Mesendoderm (in vitro differentiated cells): ENCODE measurements around the gene RETN.

ENCODE experiments used
- DNase-seq: peaks from one replicate; pipeline ENCODE4 v3.0.0; 2013
- H2AK5ac ChIP-seq: 2 replicates; pipeline ENCODE4 v1.6.1; 2013; ENCODE audit warnings: low read length, inconsistent platforms
- H2BK120ac ChIP-seq: 2 replicates; pipeline ENCODE4 v1.6.1; 2013; ENCODE audit warnings: low read depth, mild to moderate bottlenecking, low read length, moderate library complexity, mixed read lengths
- H2BK15ac ChIP-seq: replicated peaks from 2 replicates; pipeline ENCODE4 v1.6.1; 2013; ENCODE audit warnings: low read depth, mild to moderate bottlenecking, moderate library complexity
- H2BK5ac ChIP-seq: 2 replicates; pipeline ENCODE4 v1.6.1; 2013; ENCODE audit warnings: low read length, inconsistent platforms
- H3K18ac ChIP-seq: 2 replicates; pipeline ENCODE4 v1.6.1; 2013; ENCODE audit warnings: mild to moderate bottlenecking, low read length, mixed read lengths
- H3K23ac ChIP-seq: one replicate; pipeline ENCODE4 v1.6.1; 2013; ENCODE audit warnings: low read length
- H3K27ac ChIP-seq: 2 replicates; pipeline ENCODE4 v1.5.1; 2013; ENCODE audit warnings: low read depth, mild to moderate bottlenecking, inconsistent platforms, low read length, moderate library complexity
- H3K27me3 ChIP-seq: 2 replicates; pipeline ENCODE4 v1.6.1; 2013; ENCODE audit warnings: low read length, control low read depth, mild to moderate bottlenecking, inconsistent platforms; ENCODE audit not compliant: insufficient read depth, poor library complexity
- H3K36me3 ChIP-seq: 2 replicates; pipeline ENCODE4 v1.6.1; 2013; ENCODE audit warnings: low read length, inconsistent platforms; ENCODE audit not compliant: control insufficient read depth, insufficient read depth
- H3K4ac ChIP-seq: one replicate; pipeline ENCODE4 v1.6.1; 2013; ENCODE audit warnings: low read depth, mild to moderate bottlenecking, low read length, moderate library complexity
- H3K4me1 ChIP-seq: 2 replicates; pipeline ENCODE4 v1.6.1; 2013; ENCODE audit warnings: low read depth, low read length, inconsistent platforms; ENCODE audit not compliant: control insufficient read depth
- H3K4me2 ChIP-seq: 2 replicates; pipeline ENCODE4 v1.6.1; 2013; ENCODE audit warnings: low read length
- H3K4me3 ChIP-seq: 2 replicates; pipeline ENCODE4 v1.5.1; 2013; ENCODE audit warnings: mild to moderate bottlenecking, low read length
- H3K56ac ChIP-seq: one replicate; pipeline ENCODE4 v1.6.1; 2013; ENCODE audit warnings: low read length
- H3K79me1 ChIP-seq: 2 replicates; pipeline ENCODE4 v1.6.1; 2013; ENCODE audit warnings: low read length, inconsistent platforms
- H3K79me2 ChIP-seq: 2 replicates; pipeline ENCODE4 v1.6.1; 2013; ENCODE audit warnings: mild to moderate bottlenecking, low read length; ENCODE audit not compliant: control insufficient read depth, insufficient read depth
- H3K9ac ChIP-seq: 2 replicates; pipeline ENCODE4 v1.6.1; 2013; ENCODE audit warnings: low read length, inconsistent platforms
- H4K5ac ChIP-seq: one replicate; pipeline ENCODE4 v1.6.1; 2013; ENCODE audit warnings: low read length
- H4K8ac ChIP-seq: one replicate; pipeline ENCODE4 v1.6.1; 2013; ENCODE audit warnings: low read depth, mild to moderate bottlenecking, control low read depth, low read length, moderate library complexity
- WGBS: extraction: QIAGEN DNeasy Blood & Tissue Kit; methylation state at CpG from one replicate; pipeline ENCODE4 v1.1.7; 2013; ENCODE audit warnings: low lambda C conversion rate, missing lambda C conversion rate; ENCODE audit not compliant: insufficient coverage; ENCODE audit errors: extremely low coverage; 5-methylcytosine and 5-hydroxymethylcytosine counted together

RETN gene

DNA sequence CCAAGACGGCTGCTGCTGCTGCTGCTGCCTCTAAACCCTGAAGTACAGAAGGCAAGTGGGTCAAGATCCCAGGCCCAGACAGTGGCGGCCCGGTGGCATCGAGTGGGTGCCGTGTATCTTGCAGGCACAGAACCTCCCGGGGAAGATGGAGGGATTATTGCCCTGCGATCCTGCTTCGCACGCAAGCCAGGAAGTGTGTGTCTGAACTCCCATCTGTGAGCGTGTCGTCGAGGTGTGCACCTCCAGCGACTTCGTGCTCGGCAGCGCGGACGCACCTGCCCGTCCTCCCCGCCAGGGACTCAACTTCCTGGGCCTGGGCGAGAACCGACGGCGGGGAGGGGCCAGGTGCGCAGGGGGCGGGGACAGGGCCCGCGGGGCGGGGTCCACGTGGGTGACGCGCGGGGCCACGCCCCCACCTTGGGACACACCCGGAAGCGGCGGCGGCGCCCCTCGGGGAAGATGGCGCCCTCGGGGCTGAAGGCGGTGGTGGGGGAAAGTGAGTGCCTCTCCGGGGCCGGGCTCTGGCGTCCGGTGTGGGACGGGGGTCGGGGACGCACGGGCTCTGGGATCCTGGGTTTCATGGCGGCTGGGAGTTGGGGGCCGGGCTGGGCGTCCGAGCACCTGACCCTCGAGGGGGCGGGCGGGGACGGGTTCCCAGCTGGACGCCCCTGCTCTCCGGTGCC lies 32.0 kb upstream of the RETN start, which contains the start of gene STXBP2:
TSS of gene STXBP2 (plus strand) at position 420 of the 683 bp plus-strand sequence. CDS start at position 460, 40 bp downstream.
- H2BK5ac ChIP-seq: no peak within 1 kb of the TSS
- peak within 1 kb of the TSS; percentile 51 for H3K18ac ChIP-seq
- no peak within 1 kb of the TSS for H3K27ac ChIP-seq
- no peak within 1 kb of the TSS for H2BK15ac ChIP-seq
- H2AK5ac ChIP-seq: no peak within 1 kb of the TSS
- H3K4ac ChIP-seq: peak within 1 kb of the TSS; percentile 71
- no peak within 1 kb of the TSS for H3K23ac ChIP-seq
- H2BK120ac ChIP-seq: peak within 1 kb of the TSS; percentile 16
- WGBS: no CpG with 5 or more reads among the region's 61 CpGs
- H3K36me3 ChIP-seq: no peaks in the 10 kb centered on the region
- no peak within 1 kb of the TSS for H4K5ac ChIP-seq
- H3K27me3 ChIP-seq: no peaks in the 10 kb centered on the region
- H3K9ac ChIP-seq: peak within 1 kb of the TSS; percentile 58
- peak; percentile 89 for DNase-seq
- peak within 1 kb of the TSS; percentile 67 for H4K8ac ChIP-seq
- H3K79me2 ChIP-seq: no peaks in the 10 kb centered on the region
- peak within 1 kb of the TSS; percentile 21 for H3K4me3 ChIP-seq
- peaks cover 2% of the 10 kb centered on the region for H3K79me1 ChIP-seq
- no peaks in the 10 kb centered on the region for H3K4me1 ChIP-seq
- H3K4me2 ChIP-seq: peak within 1 kb of the TSS; percentile 24
- H3K56ac ChIP-seq: peak within 1 kb of the TSS; percentile 73

GRCh38 chr19:7637374-7638256 lies 31.2 kb upstream of the RETN start:
- Histone ChIP-seq H3K27ac (no peak overlapping the region), H2AK5ac (no peak overlapping the region)
- WGBS: no CpG with 5 or more reads among the region's 30 CpGs

DNA sequence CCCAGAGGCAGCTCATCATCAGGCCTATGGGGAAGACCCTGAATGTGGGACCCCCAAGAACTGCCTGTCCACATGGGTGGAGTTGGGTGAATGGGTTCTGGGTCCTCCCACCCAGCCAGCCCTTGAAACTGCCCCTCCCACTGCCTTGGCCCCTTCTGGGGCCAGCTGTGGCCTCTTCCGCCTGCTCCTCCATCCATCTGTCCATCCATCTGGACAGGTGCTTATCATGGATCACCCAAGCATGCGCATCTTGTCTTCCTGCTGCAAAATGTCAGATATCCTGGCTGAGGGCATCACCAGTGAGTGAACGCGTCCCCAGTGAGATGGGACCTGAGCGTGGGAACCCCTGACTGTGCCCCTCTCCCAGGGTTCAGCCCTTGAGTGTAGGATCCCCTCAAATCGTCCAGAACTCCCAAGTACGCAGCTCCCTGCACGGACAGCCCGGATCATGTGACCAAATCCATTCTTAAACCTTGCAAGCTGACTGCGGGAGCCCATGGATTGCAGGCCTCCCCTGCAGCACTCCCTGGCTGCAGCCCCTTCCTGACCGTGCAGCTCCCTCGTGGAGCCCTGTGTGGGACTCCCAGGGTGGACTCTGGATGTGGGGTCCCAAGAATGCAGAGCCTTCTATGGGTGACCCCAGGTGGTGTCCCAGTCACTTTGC lies 29.9 kb upstream of the RETN start:
- H3K4me1 ChIP-seq: no peaks in the 10 kb centered on the region
- H3K27ac ChIP-seq: no peak overlapping the region
- H3K79me1 ChIP-seq: peaks cover 2% of the 10 kb centered on the region
- no peak overlapping the region for H2BK120ac ChIP-seq
- no peak for DNase-seq
- H3K23ac ChIP-seq: no peak overlapping the region
- no peak overlapping the region for H4K5ac ChIP-seq
- no peak overlapping the region for H3K56ac ChIP-seq
- no peaks in the 10 kb centered on the region for H3K79me2 ChIP-seq
- no peak overlapping the region for H4K8ac ChIP-seq
- H3K36me3 ChIP-seq: no peaks in the 10 kb centered on the region
- WGBS: no CpG with 5 or more reads among the region's 12 CpGs
- H2BK5ac ChIP-seq: no peak overlapping the region
- no peak overlapping the region for H3K18ac ChIP-seq
- H3K9ac ChIP-seq: no peak overlapping the region
- H3K27me3 ChIP-seq: no peaks in the 10 kb centered on the region
- H3K4ac ChIP-seq: no peak overlapping the region
- no peak overlapping the region for H3K4me3 ChIP-seq
- no peak overlapping the region for H2AK5ac ChIP-seq
- no peak overlapping the region for H3K4me2 ChIP-seq
- H2BK15ac ChIP-seq: no peak overlapping the region

More at GRCh38 chr19:7637374-7638256, 31.2 kb upstream of the RETN start:
- Histone ChIP-seq H3K4me1 (no peaks in the 10 kb centered on the region), H3K23ac (no peak overlapping the region), H2BK5ac (no peak overlapping the region), H3K79me1 (peaks cover 2% of the 10 kb centered on the region), H2BK15ac (no peak overlapping the region), H3K79me2 (no peaks in the 10 kb centered on the region), H4K8ac (peak overlapping the region; percentile 67), H3K4ac (peak overlapping the region; percentile 71), H4K5ac (no peak overlapping the region), H3K4me2 (peak overlapping the region; percentile 24), H3K27me3 (no peaks in the 10 kb centered on the region), H3K36me3 (no peaks in the 10 kb centered on the region), H3K56ac (peak overlapping the region; percentile 73), H2BK120ac (peak overlapping the region; percentile 16), H3K4me3 (peak overlapping the region; percentile 21), H3K9ac (peak overlapping the region; percentile 58), H3K18ac (peak overlapping the region; percentile 51)
- DNase-seq: no peak

- no peaks in the 10 kb centered on the region for H3K36me3 ChIP-seq
- no peak overlapping the region for H2BK120ac ChIP-seq
- H3K18ac ChIP-seq: no peak overlapping the region
- no peak overlapping the region for H3K4me3 ChIP-seq
- H2BK5ac ChIP-seq: no peak overlapping the region
- no peak overlapping the region for H3K9ac ChIP-seq
- DNase-seq: no peak
- WGBS: no CpG with 5 or more reads among the region's 13 CpGs
- H3K23ac ChIP-seq: no peak overlapping the region
- H3K27me3 ChIP-seq: no peaks in the 10 kb centered on the region
- no peaks in the 10 kb centered on the region for H3K79me2 ChIP-seq
- no peak overlapping the region for H4K5ac ChIP-seq
- H3K4me2 ChIP-seq: no peak overlapping the region
- H3K4ac ChIP-seq: no peak overlapping the region
- H3K79me1 ChIP-seq: peaks cover 2% of the 10 kb centered on the region
- no peak overlapping the region for H2BK15ac ChIP-seq
- no peak overlapping the region for H3K27ac ChIP-seq
- H3K56ac ChIP-seq: no peak overlapping the region
- no peak overlapping the region for H4K8ac ChIP-seq
- no peaks in the 10 kb centered on the region for H3K4me1 ChIP-seq
- H2AK5ac ChIP-seq: no peak overlapping the region
These were observed 28.9 kb upstream of the RETN start for GRCh38 chr19:7639863-7640348.

- Histone ChIP-seq H3K79me2 (no peaks in the 10 kb centered on the region), H3K27ac (no peak overlapping the region), H3K56ac (no peak overlapping the region), H3K36me3 (no peaks in the 10 kb centered on the region), H2AK5ac (no peak overlapping the region), H3K23ac (no peak overlapping the region), H2BK120ac (no peak overlapping the region), H3K27me3 (no peaks in the 10 kb centered on the region), H4K8ac (no peak overlapping the region), H3K4me3 (no peak overlapping the region), H4K5ac (no peak overlapping the region), H3K18ac (no peak overlapping the region), H3K79me1 (peaks cover 2% of the 10 kb centered on the region), H3K4me1 (no peaks in the 10 kb centered on the region), H2BK15ac (no peak overlapping the region), H3K9ac (no peak overlapping the region), H3K4me2 (no peak overlapping the region), H2BK5ac (no peak overlapping the region), H3K4ac (no peak overlapping the region)
- WGBS: no CpG with 5 or more reads among the region's 11 CpGs
- no peak for DNase-seq
These were observed 28.0 kb upstream of the RETN start for GRCh38 chr19:7640803-7641202.
